ENCODE results near the gene POLR2E.

The POLR2E gene

GRCh38 chr19:1073063-1073955, 21.9 kb downstream of the POLR2E start:
- Mint-ChIP-seq H3K27ac (no peak overlapping the region), H3K4me3 (no peak overlapping the region), H3K36me3 (ENCODE audit: low read depth) (peaks cover 48% of the 10 kb centered on the region), H3K4me1 (ENCODE audit: low read depth) (peaks cover 79% of the 10 kb centered on the region), H3K27me3 (no peaks in the 10 kb centered on the region), H3K9me3 (no peaks in the 10 kb centered on the region)

- Mint-ChIP-seq H3K27me3 (no peaks in the 10 kb centered on the region), H3K4me3 (no peak overlapping the region), H3K9me3 (no peaks in the 10 kb centered on the region), H3K36me3 (ENCODE audit: low read depth) (peaks cover 43% of the 10 kb centered on the region), H3K27ac (no peak overlapping the region), H3K4me1 (ENCODE audit: low read depth) (peaks cover 71% of the 10 kb centered on the region)
Observed at GRCh38 chr19:1072371-1073015, 22.7 kb downstream of the POLR2E start.

- peak overlapping the region; percentile 86 for H3K27ac Mint-ChIP-seq
- peaks cover 37% of the 10 kb centered on the region for H3K36me3 Mint-ChIP-seq (ENCODE audit: low read depth)
- H3K27me3 Mint-ChIP-seq = no peaks in the 10 kb centered on the region
- peaks cover 62% of the 10 kb centered on the region for H3K4me1 Mint-ChIP-seq (ENCODE audit: low read depth)
- H3K4me3 Mint-ChIP-seq = peak overlapping the region; percentile 74
- H3K9me3 Mint-ChIP-seq = no peaks in the 10 kb centered on the region
Observed at GRCh38 chr19:1070931-1071791, 24.0 kb downstream of the POLR2E start.

- Mint-ChIP-seq H3K27ac (no peak overlapping the region), H3K36me3 (ENCODE audit: low read depth) (peaks cover 30% of the 10 kb centered on the region), H3K4me3 (no peak overlapping the region), H3K9me3 (no peaks in the 10 kb centered on the region), H3K4me1 (ENCODE audit: low read depth) (peaks cover 56% of the 10 kb centered on the region), H3K27me3 (no peaks in the 10 kb centered on the region)
Observed at GRCh38 chr19:1070576-1070930, 24.6 kb downstream of the POLR2E start.

GRCh38 chr19:1069009-1069779, 26.0 kb downstream of the POLR2E start:
- H3K36me3 Mint-ChIP-seq (ENCODE audit: low read depth) = peaks cover 26% of the 10 kb centered on the region
- H3K27ac Mint-ChIP-seq = peak overlapping the region; percentile 97
- no peaks in the 10 kb centered on the region for H3K9me3 Mint-ChIP-seq
- peaks cover 62% of the 10 kb centered on the region for H3K4me1 Mint-ChIP-seq (ENCODE audit: low read depth)
- H3K4me3 Mint-ChIP-seq = peak overlapping the region; percentile 93
- no peaks in the 10 kb centered on the region for H3K27me3 Mint-ChIP-seq

GRCh38 chr19:1068009-1069001, 26.9 kb downstream of the POLR2E start:
- peaks cover 54% of the 10 kb centered on the region for H3K4me1 Mint-ChIP-seq (ENCODE audit: low read depth)
- no peaks in the 10 kb centered on the region for H3K9me3 Mint-ChIP-seq
- peaks cover 25% of the 10 kb centered on the region for H3K36me3 Mint-ChIP-seq (ENCODE audit: low read depth)
- H3K4me3 Mint-ChIP-seq = peak overlapping the region; percentile 93
- H3K27ac Mint-ChIP-seq = peak overlapping the region; percentile 97
- H3K27me3 Mint-ChIP-seq = no peaks in the 10 kb centered on the region

- Mint-ChIP-seq H3K4me1 (ENCODE audit: low read depth) (peaks cover 46% of the 10 kb centered on the region), H3K9me3 (no peaks in the 10 kb centered on the region)
Observed at GRCh38 chr19:1067341-1067957, 27.7 kb downstream of the POLR2E start.

GRCh38 chr19:1066748-1067340, 28.3 kb downstream of the POLR2E start, which contains the start of gene ARHGAP45:
TSS of gene ARHGAP45 (plus strand) at chr19:1067167. CDS start at chr19:1067406, 239 bp downstream.
- Mint-ChIP-seq H3K27me3 (no peaks in the 10 kb centered on the region), H3K36me3 (ENCODE audit: low read depth) (peaks cover 14% of the 10 kb centered on the region), H3K4me1 (ENCODE audit: low read depth) (peaks cover 40% of the 10 kb centered on the region)

More at GRCh38 chr19:1067341-1067957, 27.7 kb downstream of the POLR2E start:
- H3K27ac Mint-ChIP-seq = peak overlapping the region; percentile 76
- H3K27me3 Mint-ChIP-seq = no peaks in the 10 kb centered on the region
- peak overlapping the region; percentile 93 for H3K4me3 Mint-ChIP-seq
- peaks cover 18% of the 10 kb centered on the region for H3K36me3 Mint-ChIP-seq (ENCODE audit: low read depth)

GRCh38 chr19:1066251-1066747, 28.9 kb downstream of the POLR2E start:
- Mint-ChIP-seq H3K27me3 (no peaks in the 10 kb centered on the region), H3K36me3 (ENCODE audit: low read depth) (peaks cover 11% of the 10 kb centered on the region), H3K9me3 (no peaks in the 10 kb centered on the region), H3K4me1 (ENCODE audit: low read depth) (peaks cover 36% of the 10 kb centered on the region), H3K4me3 (peak overlapping the region; percentile 57), H3K27ac (no peak overlapping the region)

More at GRCh38 chr19:1066748-1067340, 28.3 kb downstream of the POLR2E start, which contains the start of gene ARHGAP45:
- Mint-ChIP-seq H3K27ac (peak within 1 kb of the TSS; percentile 76), H3K4me3 (peak within 1 kb of the TSS; percentile 93), H3K9me3 (no peaks in the 10 kb centered on the region)

GRCh38 chr19:1065606-1066109, 29.5 kb downstream of the POLR2E start:
- H3K27me3 Mint-ChIP-seq = no peaks in the 10 kb centered on the region
- H3K4me1 Mint-ChIP-seq (ENCODE audit: low read depth) = peaks cover 36% of the 10 kb centered on the region
- H3K4me3 Mint-ChIP-seq = peak overlapping the region; percentile 27
- no peaks in the 10 kb centered on the region for H3K9me3 Mint-ChIP-seq
- peaks cover 11% of the 10 kb centered on the region for H3K36me3 Mint-ChIP-seq (ENCODE audit: low read depth)
- no peak overlapping the region for H3K27ac Mint-ChIP-seq

GRCh38 chr19:1064661-1065605, 30.2 kb downstream of the POLR2E start:
- H3K9me3 Mint-ChIP-seq = no peaks in the 10 kb centered on the region
- H3K4me3 Mint-ChIP-seq = peak overlapping the region; percentile 27
- peaks cover 33% of the 10 kb centered on the region for H3K4me1 Mint-ChIP-seq (ENCODE audit: low read depth)
- H3K27ac Mint-ChIP-seq = no peak overlapping the region
- H3K27me3 Mint-ChIP-seq = no peaks in the 10 kb centered on the region
- peaks cover 11% of the 10 kb centered on the region for H3K36me3 Mint-ChIP-seq (ENCODE audit: low read depth)
